ENCODE results near the gene NEGR1.

NEGR1 gene

DNA sequence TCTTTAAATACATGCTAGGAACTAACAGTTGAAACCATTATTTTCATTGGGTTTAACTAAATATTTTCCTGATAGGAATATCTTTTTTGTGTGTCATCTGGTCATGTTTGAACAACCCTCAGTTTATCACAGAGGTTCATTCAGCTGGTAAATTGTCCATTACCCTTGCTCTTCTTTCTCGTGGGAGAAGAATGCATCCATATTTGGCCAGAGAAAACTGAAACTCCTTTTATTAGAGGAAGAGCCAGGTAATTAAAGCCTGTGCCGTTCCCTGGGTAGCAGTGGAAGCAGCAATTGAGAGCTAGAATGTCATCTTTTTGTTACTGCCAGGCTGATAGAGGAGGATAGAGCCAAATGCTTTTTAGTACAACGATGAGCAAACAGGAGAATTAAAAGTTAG is 614.3 kb downstream of the NEGR1 start:
- TF ChIP-seq, protein P1, sequence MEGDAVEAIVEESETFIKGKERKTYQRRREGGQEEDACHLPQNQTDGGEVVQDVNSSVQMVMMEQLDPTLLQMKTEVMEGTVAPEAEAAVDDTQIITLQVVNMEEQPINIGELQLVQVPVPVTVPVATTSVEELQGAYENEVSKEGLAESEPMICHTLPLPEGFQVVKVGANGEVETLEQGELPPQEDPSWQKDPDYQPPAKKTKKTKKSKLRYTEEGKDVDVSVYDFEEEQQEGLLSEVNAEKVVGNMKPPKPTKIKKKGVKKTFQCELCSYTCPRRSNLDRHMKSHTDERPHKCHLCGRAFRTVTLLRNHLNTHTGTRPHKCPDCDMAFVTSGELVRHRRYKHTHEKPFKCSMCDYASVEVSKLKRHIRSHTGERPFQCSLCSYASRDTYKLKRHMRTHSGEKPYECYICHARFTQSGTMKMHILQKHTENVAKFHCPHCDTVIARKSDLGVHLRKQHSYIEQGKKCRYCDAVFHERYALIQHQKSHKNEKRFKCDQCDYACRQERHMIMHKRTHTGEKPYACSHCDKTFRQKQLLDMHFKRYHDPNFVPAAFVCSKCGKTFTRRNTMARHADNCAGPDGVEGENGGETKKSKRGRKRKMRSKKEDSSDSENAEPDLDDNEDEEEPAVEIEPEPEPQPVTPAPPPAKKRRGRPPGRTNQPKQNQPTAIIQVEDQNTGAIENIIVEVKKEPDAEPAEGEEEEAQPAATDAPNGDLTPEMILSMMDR (IDR thresholded peaks at IDR 0.05; ENCODE audit: extremely low read depth, insufficient read depth, missing control alignments): no peak
- in situ Hi-C loops (cut with MboI; ENCODE audit: low pct_unique_long_range_greater_than_20kb, low sequenced_read_pairs, unreplicated experiment): no loop called here
- DNase-seq (ENCODE audit: low spot score): no peak

DNA sequence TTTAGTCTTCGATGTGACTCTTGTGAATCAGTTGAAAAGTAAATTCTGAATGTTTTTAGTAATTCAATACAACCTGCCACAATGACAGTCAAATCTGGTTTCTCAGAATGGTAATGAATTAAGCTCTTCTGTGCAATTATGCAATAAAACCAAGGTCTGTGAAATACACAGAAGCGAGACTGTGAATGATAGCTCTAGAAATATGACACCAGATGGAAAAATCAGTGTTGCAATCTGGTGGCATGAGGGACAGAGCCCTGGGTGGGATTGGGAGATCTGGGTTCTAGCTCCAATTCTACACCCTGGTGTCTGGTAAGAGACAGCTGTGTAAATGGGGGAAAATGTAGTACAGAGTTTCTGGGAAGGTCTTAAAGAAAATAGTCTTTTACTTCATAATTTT is 615.1 kb downstream of the NEGR1 start:
- DNase-seq (ENCODE audit: low spot score): no peak
- TF ChIP-seq, protein P1 (IDR thresholded peaks at IDR 0.05; ENCODE audit: extremely low read depth, insufficient read depth, missing control alignments): no peak
- in situ Hi-C loops (cut with MboI; ENCODE audit: low pct_unique_long_range_greater_than_20kb, low sequenced_read_pairs, unreplicated experiment): no loop called here

DNA sequence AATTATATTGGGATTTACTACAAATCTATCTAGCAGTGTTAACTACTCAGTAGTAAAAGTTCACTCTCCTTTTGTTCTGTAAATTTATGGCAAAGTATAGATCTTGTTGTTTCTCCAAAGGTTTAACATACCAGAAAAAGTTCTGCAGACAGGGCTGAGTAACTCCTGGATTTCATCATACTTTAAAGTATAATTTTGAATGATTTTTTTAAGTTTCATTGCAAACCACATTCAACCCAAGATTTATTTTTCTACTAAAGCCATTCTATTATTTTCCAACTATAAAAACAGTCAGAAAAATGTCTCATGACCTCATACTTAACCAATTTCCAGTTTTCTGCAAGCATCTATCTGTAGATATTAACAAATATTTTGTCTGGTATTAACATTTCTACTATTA is 615.7 kb downstream of the NEGR1 start:
- TF ChIP-seq, protein P1 (IDR thresholded peaks at IDR 0.05; ENCODE audit: extremely low read depth, insufficient read depth, missing control alignments): no peak
- in situ Hi-C loops (cut with MboI; ENCODE audit: low pct_unique_long_range_greater_than_20kb, low sequenced_read_pairs, unreplicated experiment): no loop called here
- no peak for DNase-seq (ENCODE audit: low spot score)

GRCh38 chr1:71660411-71660810 is 621.9 kb downstream of the NEGR1 start:
- TF ChIP-seq, protein P1 (IDR thresholded peaks at IDR 0.05; ENCODE audit: extremely low read depth, insufficient read depth, missing control alignments): no peak
- in situ Hi-C loops (cut with MboI; ENCODE audit: low pct_unique_long_range_greater_than_20kb, low sequenced_read_pairs, unreplicated experiment): no loop called here
- DNase-seq (ENCODE audit: low spot score): no peak

GRCh38 chr1:71657891-71658679 is 624.3 kb downstream of the NEGR1 start:
- no peak for DNase-seq (ENCODE audit: low spot score)
- TF ChIP-seq, protein P1 (IDR thresholded peaks at IDR 0.05; ENCODE audit: extremely low read depth, insufficient read depth, missing control alignments): no peak
- in situ Hi-C loops (cut with MboI; ENCODE audit: low pct_unique_long_range_greater_than_20kb, low sequenced_read_pairs, unreplicated experiment): no loop called here

GRCh38 chr1:71656902-71657301 is 625.4 kb downstream of the NEGR1 start:
- TF ChIP-seq, protein P1 (IDR thresholded peaks at IDR 0.05; ENCODE audit: extremely low read depth, insufficient read depth, missing control alignments): no peak
- DNase-seq (ENCODE audit: low spot score): no peak
- in situ Hi-C loops (cut with MboI; ENCODE audit: low pct_unique_long_range_greater_than_20kb, low sequenced_read_pairs, unreplicated experiment): no loop called here

All from GM13977 (cell line).